HL-60 (cell line): Measurements from ENCODE around the gene ZNF436.
"Not testable (repeated sequence)": the region's sequence is repeated elsewhere in the genome, so short reads cannot be mapped to it uniquely, and the experiment has no call there.

Source experiments
- DNase-seq, 2 experiments: peaks; one replicate each; pipeline ENCODE4 v3.0.0-alpha.2; 2010 to 2020; ENCODE audit warnings: low read depth in 1 of 2, low spot score in 1 of 2
- H3K27ac ChIP-seq: fragments of 250-450 bp; sonication (Bioruptor Pico); replicated peaks from 2 replicates; pipeline ENCODE4 v1.5.1; 2020; ENCODE audit warnings: mild to moderate bottlenecking, moderate library complexity
- H3K27me3 ChIP-seq: fragments of 250-450 bp; sonication (Bioruptor Pico); 2 replicates; pipeline ENCODE4 v1.5.1; 2021; ENCODE audit warnings: mild to moderate bottlenecking, moderate library complexity; ENCODE audit not compliant: insufficient read depth, poor library complexity, severe bottlenecking
- H3K4me3 ChIP-seq: replicated peaks from 2 replicates; pipeline ENCODE4 v1.5.1; 2011; ENCODE audit warnings: mild to moderate bottlenecking, control low read depth, low read length; ENCODE audit not compliant: insufficient read depth
- CTCF ChIP-seq: IDR thresholded peaks from one replicate; pipeline ENCODE4 v1.5.1; 2011; ENCODE audit warnings: low read length, control low read depth, inconsistent platforms; ENCODE audit not compliant: insufficient read depth
- GABPA ChIP-seq: IDR thresholded peaks from 2 replicates; pipeline ENCODE4 v1.6.1; 2012; ENCODE audit warnings: low read depth
- POLR2AphosphoS5 ChIP-seq: IDR thresholded peaks from 2 replicates; pipeline ENCODE4 v1.6.1; 2012; ENCODE audit warnings: low read depth
- REST ChIP-seq: IDR thresholded peaks from 2 replicates; pipeline ENCODE4 v1.6.1; 2012; ENCODE audit warnings: low read depth; ENCODE audit not compliant: insufficient replicate concordance
- SPI1 ChIP-seq: IDR thresholded peaks from 2 replicates; pipeline ENCODE4 v1.6.1; 2012; ENCODE audit warnings: low read depth, mild to moderate bottlenecking, borderline replicate concordance

Gene ZNF436

GRCh38 chr1:23380719-23381118 is 11.1 kb upstream of the ZNF436 start:
- no peak for TF ChIP-seq GABPA
- TF ChIP-seq POLR2AphosphoS5, result no peak
- TF ChIP-seq CTCF, result no peak
- TF ChIP-seq REST, result no peak
- no peak for TF ChIP-seq SPI1
- no peak for DNase-seq
- Histone ChIP-seq H3K4me3 (no peak overlapping the region), H3K27ac (no peak overlapping the region), H3K27me3 (no peaks in the 10 kb centered on the region)

- not testable (repeated sequence) for H3K4me3 ChIP-seq, DNase-seq, H3K27ac ChIP-seq, H3K27me3 ChIP-seq
These were observed 10.6 kb upstream of the ZNF436 start for GRCh38 chr1:23380236-23380635.

GRCh38 chr1:23376890-23377811 is 7.5 kb upstream of the ZNF436 start:
- no peak overlapping the region for H3K27ac ChIP-seq
- no peak for TF ChIP-seq GABPA
- H3K4me3 ChIP-seq, result no peak overlapping the region
- DNase-seq, result no peak
- no peaks in the 10 kb centered on the region for H3K27me3 ChIP-seq

- not testable (repeated sequence) for DNase-seq, H3K27me3 ChIP-seq, H3K27ac ChIP-seq, H3K4me3 ChIP-seq
These were observed 4.6 kb upstream of the ZNF436 start for GRCh38 chr1:23374079-23374735.

GRCh38 chr1:23371987-23372880 is 2.6 kb upstream of the ZNF436 start:
- no peak overlapping the region for H3K27ac ChIP-seq
- H3K27me3 ChIP-seq, result no peaks in the 10 kb centered on the region
- H3K4me3 ChIP-seq, result no peak overlapping the region
- DNase-seq, result no peak
- TF ChIP-seq POLR2AphosphoS5 (no peak), REST (no peak)
